ENCODE data around the gene F2.

GRCh38 chr11:46778416-46778815 lies 59.4 kb downstream of the F2 start:
- TF ChIP-seq CTCF (IDR thresholded peaks at IDR 0.05 in 4 of 5, conservative IDR thresholded peaks at IDR 0.05 in 1 of 5) (no peak), POLR2A (IDR thresholded peaks at IDR 0.05) (no peak)
